AG04450 (cell line): Measurements from ENCODE around the gene ADARB2. TPM values are rescaled to one million over a fixed set of nuclear protein-coding genes. Genes with fewer than 3 reads are reported as not detected.

Source experiments
- CTCF ChIA-PET: fragments of 300-600, 350-600 bp; formaldehyde crosslinking; extraction: SDS; loops from one replicate; lab custom pipeline; 2022; ENCODE audit warnings: antibody characterized with exemption, inconsistent platforms; lab: Charles Lee
- POLR2A ChIA-PET: fragments of 350-600 bp; formaldehyde crosslinking; extraction: SDS; loops from one replicate; lab custom pipeline; 2021; ENCODE audit warnings: antibody characterized with exemption, inconsistent platforms; lab: Yijun Ruan, JAX
- DNase-seq: peaks from one replicate; pipeline ENCODE4 v3.0.0-alpha.2; 2011; ENCODE audit warnings: low read depth, low spot score
- H3K27ac ChIP-seq: one replicate; pipeline ENCODE4 v1.5.1; 2012; ENCODE audit warnings: low read depth, low read length, control low read depth
- H3K27me3 ChIP-seq: one replicate; pipeline ENCODE4 v1.6.0; 2012; ENCODE audit warnings: low read length; ENCODE audit not compliant: control insufficient read depth, insufficient read depth
- H3K4me3 ChIP-seq: 2 replicates; pipeline ENCODE4 v1.5.1; 2011; ENCODE audit warnings: mild to moderate bottlenecking, low read depth, low read length, control low read depth
- H3K9me3 ChIP-seq: 2 replicates; pipeline ENCODE4 v1.5.1; 2012; ENCODE audit warnings: low read length; ENCODE audit not compliant: control insufficient read depth, insufficient read depth
- CTCF ChIP-seq: IDR thresholded peaks from 2 replicates; pipeline ENCODE4 v1.5.1; 2011; ENCODE audit warnings: low read depth, low read length, control low read depth, inconsistent platforms
- polyA plus RNA-seq: library from polyadenylated mRNA; depleted of rRNA; stranded (reverse); fragments of >200 nt; gene quantifications from 2 replicates; pipeline ENCODE4 v1.2.3, GENCODE V29; 2011

Gene ADARB2
- polyA plus RNA-seq, 1 experiment = not detected

- Histone ChIP-seq H3K4me3 (no peak overlapping the region), H3K27ac (no peak overlapping the region), H3K9me3 (peaks cover 80% of the 10 kb centered on the region), H3K27me3 (no peaks in the 10 kb centered on the region)
- no peak for TF ChIP-seq CTCF
- ChIA-PET CTCF (no interaction called here), POLR2A (no interaction called here)
- no peak for DNase-seq
These were observed 59.9 kb downstream of the ADARB2 start for GRCh38 chr10:1677307-1677939.

DNA sequence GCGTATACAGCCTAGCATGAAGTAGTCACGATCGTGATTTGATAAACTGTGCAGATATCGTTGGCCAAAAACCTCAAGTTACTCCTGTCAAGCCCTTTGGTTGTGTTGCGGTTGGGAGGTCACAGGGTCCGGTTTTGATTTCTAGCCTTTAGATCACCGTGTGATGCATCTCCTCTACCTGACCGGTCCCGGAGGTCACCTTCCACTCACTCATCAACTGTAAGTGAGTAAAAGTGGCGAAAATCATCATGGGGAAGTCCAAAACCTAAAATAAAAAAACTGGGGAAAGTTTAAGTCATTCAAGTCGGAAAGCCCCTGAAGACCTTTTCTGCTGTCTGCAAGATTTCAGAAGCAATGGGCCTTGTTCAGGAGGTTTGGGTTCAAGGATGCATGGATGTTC is 62.8 kb downstream of the ADARB2 start:
- H3K27ac ChIP-seq = no peak overlapping the region
- no peaks in the 10 kb centered on the region for H3K27me3 ChIP-seq
- ChIA-PET POLR2A (no interaction called here), CTCF (no interaction called here)
- H3K9me3 ChIP-seq = peaks cover 77% of the 10 kb centered on the region
- DNase-seq = no peak
- TF ChIP-seq CTCF = no peak
- H3K4me3 ChIP-seq = no peak overlapping the region

GRCh38 chr10:1673568-1674345 is 63.6 kb downstream of the ADARB2 start:
- Histone ChIP-seq H3K27me3 (no peaks in the 10 kb centered on the region), H3K9me3 (peaks cover 77% of the 10 kb centered on the region), H3K27ac (no peak overlapping the region), H3K4me3 (no peak overlapping the region)
- POLR2A ChIA-PET = no interaction called here
- no peak for DNase-seq
- CTCF ChIA-PET = no interaction called here
- no peak for TF ChIP-seq CTCF

- H3K4me3 ChIP-seq = no peak overlapping the region
- CTCF ChIA-PET = no interaction called here
- H3K27ac ChIP-seq = no peak overlapping the region
- H3K27me3 ChIP-seq = no peaks in the 10 kb centered on the region
- peaks cover 73% of the 10 kb centered on the region for H3K9me3 ChIP-seq
- POLR2A ChIA-PET = no interaction called here
- no peak for DNase-seq
- TF ChIP-seq CTCF = no peak
These were observed 65.1 kb downstream of the ADARB2 start for GRCh38 chr10:1672001-1672781.
